COR-L47 (cell line): Measurements from ENCODE around the gene C5.

ENCODE experiments used
- DNase-seq: peaks from one replicate; lab custom pipeline; 2025; lab: John Stamatoyannopoulos, UW

Gene C5

GRCh38 chr9:120924698-120925534 is 125.2 kb downstream of the C5 start:
- DNase-seq: no peak

- DNase-seq: no peak
These were observed 126.3 kb downstream of the C5 start for GRCh38 chr9:120923620-120924328.

DNA sequence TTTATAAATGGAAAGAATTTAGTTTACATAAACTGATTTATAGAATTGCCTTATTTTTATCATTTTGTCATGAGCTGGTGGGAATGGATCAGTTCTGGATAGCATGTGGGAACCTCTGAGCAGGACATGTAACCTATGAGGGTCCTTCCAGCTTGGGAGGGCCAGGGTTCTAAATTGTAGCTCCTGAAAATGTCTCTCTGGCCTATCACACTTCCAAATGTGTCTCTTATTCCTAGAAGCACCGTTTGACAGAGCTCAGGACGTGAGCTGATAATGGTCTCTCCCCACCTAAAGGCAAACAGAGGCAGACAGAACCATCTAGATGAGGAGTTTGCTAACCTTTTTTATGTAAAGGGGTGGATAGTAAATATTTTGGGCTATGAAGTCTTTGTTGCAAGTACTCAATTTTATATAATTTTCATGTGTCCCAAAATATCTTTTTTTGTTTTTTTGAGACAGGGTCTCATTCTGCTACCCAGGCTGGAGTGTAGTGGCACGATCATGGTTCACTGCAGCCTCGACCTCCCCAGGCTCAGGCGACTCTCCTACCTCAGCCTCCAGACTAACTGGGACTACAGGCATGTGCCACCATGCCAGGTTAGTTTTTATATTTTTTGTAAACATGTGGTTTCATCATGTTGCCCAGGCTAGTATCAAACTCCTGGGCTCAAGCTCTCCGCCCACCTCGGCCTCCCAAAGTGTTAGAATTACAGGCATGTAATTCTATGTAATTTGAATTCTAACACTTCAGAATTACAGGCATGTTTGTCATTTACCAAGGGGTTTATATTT is 127.5 kb downstream of the C5 start:
- no peak for DNase-seq

DNA sequence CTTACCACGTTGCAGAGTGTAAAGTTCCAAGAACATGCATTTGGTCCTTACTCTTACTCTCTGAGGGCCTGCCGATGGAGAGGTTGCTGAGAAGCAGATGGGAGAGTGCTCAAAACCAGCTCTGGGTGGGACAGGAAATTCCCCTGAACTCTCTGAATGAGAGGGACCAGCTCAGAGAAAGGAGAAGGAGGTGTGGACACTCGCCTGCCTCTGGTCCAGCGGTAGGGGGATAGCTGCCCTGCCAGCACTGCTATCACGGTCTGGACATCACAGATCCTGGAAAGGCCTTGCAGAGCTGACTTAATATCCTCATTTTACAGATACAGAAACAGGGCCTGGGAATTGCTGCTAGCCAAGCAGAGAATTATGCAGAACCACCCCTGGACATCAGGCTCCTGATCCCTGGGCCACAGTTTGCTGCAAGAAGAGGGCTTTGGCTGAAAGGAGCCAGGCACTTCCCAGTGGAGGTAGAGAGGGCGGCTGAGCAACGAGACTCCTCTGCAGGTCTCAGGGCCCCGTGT is 128.4 kb downstream of the C5 start:
- DNase-seq: no peak

DNA sequence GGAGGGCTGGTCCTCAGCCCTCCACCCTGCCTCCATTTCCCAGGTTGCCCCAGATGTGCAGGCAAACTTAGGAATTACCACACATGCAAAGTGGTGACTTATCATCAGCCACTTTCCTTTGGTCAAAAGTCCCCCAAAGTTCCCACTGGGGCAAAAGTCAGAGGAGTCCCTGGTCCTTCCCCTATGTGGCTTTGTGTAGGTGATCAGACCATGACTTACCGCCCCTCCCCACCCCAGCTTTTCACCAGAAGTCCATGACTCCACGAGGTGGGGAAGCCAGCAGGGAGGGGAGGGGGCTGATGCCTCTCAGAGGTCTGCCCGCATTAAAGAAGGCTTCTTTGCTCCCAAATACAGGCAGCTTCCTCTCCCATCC is 129.3 kb downstream of the C5 start:
- DNase-seq: no peak

- no peak for DNase-seq
These were observed 130.0 kb downstream of the C5 start for GRCh38 chr9:120919843-120920805.

GRCh38 chr9:120918931-120919842 is 130.9 kb downstream of the C5 start:
- no peak for DNase-seq

GRCh38 chr9:120917929-120918762 is 131.9 kb downstream of the C5 start:
- DNase-seq: no peak

DNA sequence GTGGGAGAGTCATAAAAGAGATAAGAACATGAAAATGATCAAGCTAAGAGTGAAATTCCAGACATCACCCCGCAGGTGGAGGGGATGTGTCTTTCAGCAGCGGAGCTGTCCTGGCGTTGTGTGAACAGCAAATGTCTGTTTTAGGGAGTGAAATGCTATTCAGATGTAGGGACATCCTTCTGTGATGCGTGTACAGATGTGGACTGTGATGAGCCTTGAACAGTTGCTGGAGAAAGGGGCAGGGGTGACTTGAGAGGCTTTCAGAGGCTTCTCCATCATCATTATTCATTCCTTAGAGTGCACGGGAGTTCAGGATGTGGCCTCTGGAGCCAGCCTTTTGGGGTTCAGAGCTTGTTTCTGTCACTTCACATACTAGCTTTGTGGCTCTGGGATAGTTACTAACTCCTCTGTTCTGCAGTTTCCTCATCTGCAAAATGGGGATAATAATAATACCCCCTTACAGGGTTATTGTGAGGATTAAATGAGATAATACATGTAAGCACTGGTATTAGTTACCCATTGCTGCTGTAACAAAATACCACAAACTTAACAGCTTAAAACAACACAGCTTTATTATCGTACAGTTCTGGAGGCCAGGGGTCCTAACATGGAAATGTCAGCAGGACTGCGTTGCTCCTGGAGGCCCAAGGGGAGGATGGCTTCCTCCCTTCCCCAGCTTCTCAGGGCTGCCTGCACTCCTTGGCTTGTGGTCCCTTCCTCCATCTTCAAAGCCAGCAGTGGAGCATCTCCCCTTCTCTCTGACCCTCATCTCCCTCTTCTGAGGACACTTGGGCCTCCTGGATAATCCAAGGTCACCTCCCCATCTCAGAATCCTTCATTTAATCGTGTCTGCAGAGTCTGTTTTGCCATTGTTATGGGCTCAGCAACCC is 132.8 kb downstream of the C5 start:
- DNase-seq: no peak

- DNase-seq: no peak
These were observed 133.5 kb downstream of the C5 start for GRCh38 chr9:120916588-120916987.

- no peak for DNase-seq
These were observed 134.1 kb downstream of the C5 start for GRCh38 chr9:120915854-120916470.

GRCh38 chr9:120914953-120915352 is 135.1 kb downstream of the C5 start:
- DNase-seq: no peak

DNA sequence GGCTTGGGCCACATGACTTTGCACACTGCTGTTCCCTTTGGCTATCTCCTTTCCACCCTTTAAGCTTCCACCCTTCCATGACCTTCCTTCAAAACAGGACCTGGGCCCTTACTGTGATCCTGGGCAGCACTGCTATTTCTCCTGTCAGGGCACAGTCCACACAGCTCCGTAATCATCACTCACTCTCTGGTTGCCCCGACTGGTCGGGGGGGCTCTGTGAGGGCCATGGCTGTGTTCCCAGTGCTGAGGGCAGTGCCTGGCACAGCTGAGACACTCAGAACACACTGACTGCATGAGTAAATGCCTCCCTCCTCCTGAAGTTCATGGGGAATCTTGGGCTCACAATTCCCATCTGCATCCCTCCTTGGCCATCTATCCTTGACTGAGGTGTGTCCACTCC is 135.7 kb downstream of the C5 start:
- DNase-seq: no peak

- DNase-seq: no peak
These were observed 136.3 kb downstream of the C5 start for GRCh38 chr9:120913647-120914264.

DNA sequence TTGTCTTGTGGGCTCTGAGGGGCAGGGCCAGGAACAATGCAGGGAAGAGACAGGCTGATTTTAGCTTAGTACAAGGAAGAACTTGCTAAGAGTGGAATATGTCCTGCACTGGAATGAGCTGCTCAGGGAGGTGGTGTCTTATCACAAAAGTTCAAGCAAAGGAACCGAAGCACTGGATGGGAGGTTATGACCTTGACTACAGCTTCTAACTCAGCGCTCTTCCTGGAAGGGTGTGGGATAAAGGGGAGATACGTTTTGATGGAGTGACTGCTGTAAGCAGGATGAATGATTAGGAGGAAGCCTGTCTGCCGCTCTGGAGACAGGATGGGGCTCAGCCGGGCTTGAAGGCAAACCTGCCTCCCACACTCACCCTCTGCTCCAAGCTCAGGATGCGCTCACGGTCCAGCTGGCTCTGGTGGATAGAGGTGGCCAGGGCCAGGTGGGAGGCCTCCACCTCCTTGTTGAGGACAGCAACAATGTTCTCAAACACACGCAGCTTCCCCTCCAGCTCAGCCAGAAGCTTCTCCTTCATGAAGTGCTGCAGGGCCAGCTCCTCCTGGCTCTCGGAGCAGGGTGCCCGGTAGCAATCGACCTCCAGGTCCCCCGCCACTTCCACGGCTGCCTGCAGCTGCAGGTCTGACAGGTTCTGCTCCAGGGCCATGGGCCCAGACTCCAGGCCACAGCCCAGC is 137.0 kb downstream of the C5 start:
- DNase-seq: no peak

GRCh38 chr9:120911295-120911837 is 138.7 kb downstream of the C5 start:
- DNase-seq: no peak
